B cell (primary cell): ENCODE results near the gene POFUT1. TPM values are rescaled to one million over a fixed set of nuclear protein-coding genes. Genes with fewer than 3 reads are reported as not detected.

Source experiments
- ATAC-seq: fragments of 200-7000 bp; cut with Tn5 transposase; one replicate; pipeline ENCODE4 v1.10.0; 2021; ENCODE audit warnings: low read depth, mild to moderate bottlenecking, moderate number of reproducible peaks, moderate library complexity
- CTCF ChIA-PET: fragments of 350-600 bp; sonication (Branson Sonifier 250); formaldehyde crosslinking; loops from one replicate; lab custom pipeline; 2021; ENCODE audit warnings: antibody characterized with exemption, inconsistent platforms; lab: Charles Lee
- POLR2A ChIA-PET: fragments of 350-600 bp; sonication (Branson Sonifier 250); formaldehyde crosslinking; loops from one replicate; lab custom pipeline; 2021; ENCODE audit warnings: antibody characterized with exemption; lab: Charles Lee
- DNase-seq: peaks from one replicate; pipeline ENCODE4 v3.0.0; 2013
- H2AFZ ChIP-seq: 2 replicates; pipeline ENCODE4 v1.6.1; 2012; ENCODE audit warnings: mild to moderate bottlenecking, low read depth, low read length; ENCODE audit not compliant: insufficient read depth, poor library complexity, severe bottlenecking
- H3K27ac ChIP-seq, 2 donors: 1 replicate in 1 of 2; 2 replicates in 1 of 2; pipeline ENCODE4 v1.5.1; 2012 to 2013; ENCODE audit warnings: low read length in 2 of 2, mild to moderate bottlenecking in 2 of 2, moderate library complexity in 1 of 2
- H3K27me3 ChIP-seq, 4 experiments: fragments of 200-600 bp in 1 of 4; sonication (generic) in 1 of 4; replicated peaks in 1 of 4; 1 replicate in 2 of 4; 2 replicates in 2 of 4; pipeline versions ENCODE4 v1.6.1 to v1.7.0; 2013 to 2016; ENCODE audit warnings: low read length in 3 of 4, mild to moderate bottlenecking in 2 of 4, mixed read lengths in 1 of 4, moderate library complexity in 1 of 4; ENCODE audit not compliant: insufficient read depth in 4 of 4, control insufficient read depth in 3 of 4; ENCODE audit errors: control extremely low read depth in 1 of 4
- H3K36me3 ChIP-seq, 2 experiments: replicated peaks in 1 of 2; 1 replicate in 1 of 2; 2 replicates in 1 of 2; pipeline versions ENCODE4 v1.6.1 to v1.7.1; 2013; ENCODE audit warnings: low read length in 1 of 2; ENCODE audit not compliant: insufficient read depth in 2 of 2, control insufficient read depth in 1 of 2; ENCODE audit errors: control extremely low read depth in 1 of 2, extremely low read depth in 1 of 2
- H3K4me1 ChIP-seq, 2 donors: fragments of 200-600 bp in 1 of 2; sonication (generic) in 1 of 2; 1 replicate in 1 of 2; 2 replicates in 1 of 2; pipeline versions ENCODE4 v1.5.1 to v1.6.1; 2013 to 2017; ENCODE audit warnings: low read length in 2 of 2; ENCODE audit not compliant: control insufficient read depth in 2 of 2, insufficient read depth in 2 of 2
- H3K4me2 ChIP-seq: replicated peaks from 2 replicates; pipeline ENCODE3; 2012; ENCODE audit warnings: mild to moderate bottlenecking, low read depth, low read length; ENCODE audit not compliant: poor library complexity, severe bottlenecking
- H3K4me3 ChIP-seq, 5 experiments: fragments of 200-600 bp in 1 of 5; sonication (generic) in 1 of 5; 1 replicate in 3 of 5; 2 replicates in 2 of 5; pipeline versions ENCODE4 v1.5.1 to v1.7.0; 2011 to 2016; ENCODE audit warnings: low read length in 4 of 5, mild to moderate bottlenecking in 4 of 5, low read depth in 2 of 5, control low read depth in 1 of 5, moderate library complexity in 1 of 5; ENCODE audit not compliant: insufficient read depth in 1 of 5; ENCODE audit errors: control extremely low read depth in 1 of 5, extremely low read depth in 1 of 5
- H3K79me2 ChIP-seq: fragments of 200-600 bp; sonication (generic); one replicate; pipeline ENCODE4 v1.6.0; 2016; ENCODE audit warnings: low read length; ENCODE audit not compliant: control insufficient read depth, insufficient read depth
- H3K9ac ChIP-seq: fragments of 200-600 bp; sonication (generic); 2 replicates; pipeline ENCODE4 v1.6.1; 2017; ENCODE audit warnings: mild to moderate bottlenecking, low read length, moderate library complexity
- H3K9me3 ChIP-seq, 3 donors: one replicate each; pipeline versions ENCODE4 v1.6.1 to v1.7.1; 2013; ENCODE audit warnings: low read length in 2 of 3; ENCODE audit not compliant: control insufficient read depth in 2 of 3, insufficient read depth in 1 of 3; ENCODE audit errors: control extremely low read depth in 1 of 3
- H4K20me1 ChIP-seq: 2 replicates; pipeline ENCODE4 v1.6.0; 2012; ENCODE audit warnings: mild to moderate bottlenecking, low read length; ENCODE audit not compliant: insufficient read depth, control insufficient read depth, poor library complexity, severe bottlenecking
- H3K27ac Mint-ChIP-seq: one replicate; pipeline ENCODE4 v1.8.0; 2021; ENCODE audit warnings: mixed read lengths
- H3K27me3 Mint-ChIP-seq: one replicate; pipeline ENCODE4 v1.8.0; 2021; ENCODE audit warnings: mixed read lengths
- H3K4me1 Mint-ChIP-seq: one replicate; pipeline ENCODE4 v1.8.0; 2021; ENCODE audit warnings: mixed read lengths
- H3K4me3 Mint-ChIP-seq: one replicate; pipeline ENCODE4 v1.8.0; 2021; ENCODE audit warnings: mixed read lengths
- H3K9me3 Mint-ChIP-seq: one replicate; pipeline ENCODE4 v1.8.0; 2022; ENCODE audit warnings: mixed read lengths; ENCODE audit not compliant: insufficient read depth
- EZH2 ChIP-seq: IDR thresholded peaks from 2 replicates; pipeline ENCODE4 v1.6.1; 2012; ENCODE audit warnings: borderline replicate concordance, low read depth, mild to moderate bottlenecking, moderate library complexity, low read length; ENCODE audit not compliant: insufficient read depth, poor library complexity, severe bottlenecking
- WGBS: methylation state at CpG from one replicate; pipeline ENCODE4 v1.1.5; 2013; ENCODE audit warnings: missing lambda C conversion rate; ENCODE audit not compliant: insufficient coverage; 5-methylcytosine and 5-hydroxymethylcytosine counted together
- intact Hi-C: fragments of 100-400 bp; cut with micrococcal nuclease; formaldehyde crosslinking; loops from one replicate; pipeline ENCODE4 v1.10.0; 2022
- polyA plus RNA-seq: library from polyadenylated mRNA; depleted of rRNA; stranded (reverse); fragments of >200 nt; gene quantifications from 2 replicates; pipeline ENCODE4 v1.2.3, GENCODE V29; 2012
- total RNA-seq, 2 donors: library from RNA; stranded (reverse); fragments of 120-200 nt in 1 of 2; gene quantifications; 1 replicate in 1 of 2; 2 replicates in 1 of 2; pipeline versions ENCODE4 v1.2.3 to v1.2.4, GENCODE V29; 2013 to 2022
- TF ChIP-seq, protein P1 (sequence below): fragments of 200-600 bp; IDR thresholded peaks from one replicate; pipeline ENCODE4 v1.8.0; 2022; ENCODE audit warnings: antibody characterized with exemption, mild to moderate bottlenecking

Gene POFUT1
- total and polyA plus RNA-seq, 2 donors (not counting 1 experiment from before 2014, with no cell fraction given), result 7.8 to 18.1 TPM

DNA sequence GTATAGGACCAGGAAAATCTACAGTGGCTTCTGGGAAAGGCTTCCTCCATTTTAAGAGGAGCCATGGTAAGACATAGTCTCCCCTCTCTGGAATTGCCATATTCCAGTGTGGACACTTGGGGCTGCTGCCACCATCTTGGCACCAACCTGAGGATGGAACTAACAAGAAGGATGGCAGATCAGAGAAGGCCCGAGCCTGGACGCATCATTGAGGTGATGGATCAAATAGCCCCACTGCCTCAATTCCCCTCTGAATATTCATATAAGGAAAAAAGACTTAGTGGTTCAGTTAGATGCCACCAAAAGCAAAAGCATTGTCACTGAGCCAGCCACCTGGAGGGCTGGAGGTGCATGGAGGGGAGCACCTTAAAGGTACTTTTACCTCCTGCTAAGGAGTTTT lies 26.1 kb upstream of the POFUT1 start:
- CTCF ChIA-PET, result no interaction called here
- Mint-ChIP-seq H3K27ac (no peak overlapping the region), H3K4me1 (no peaks in the 10 kb centered on the region), H3K4me3 (no peak overlapping the region), H3K27me3 (peaks cover 6% of the 10 kb centered on the region), H3K9me3 (no peaks in the 10 kb centered on the region)
- Histone ChIP-seq H2AFZ (no peak overlapping the region), H3K27ac (no peak overlapping the region), H3K9me3 (no peaks in the 10 kb centered on the region), H3K36me3 (no peaks in the 10 kb centered on the region), H3K79me2 (no peaks in the 10 kb centered on the region), H3K9ac (no peak overlapping the region), H3K4me3 (no peak overlapping the region), H3K4me2 (no peak overlapping the region), H4K20me1 (no peaks in the 10 kb centered on the region), H3K4me1 (no peaks in the 10 kb centered on the region), H3K27me3 (peaks cover 0 to 3% (median 0%) of the 10 kb centered on the region in 4 experiments)
- intact Hi-C loops, result no loop called here
- ATAC-seq, result no peak
- no CpG with 5 or more reads among the region's 2 CpGs for WGBS
- TF ChIP-seq, protein P1, sequence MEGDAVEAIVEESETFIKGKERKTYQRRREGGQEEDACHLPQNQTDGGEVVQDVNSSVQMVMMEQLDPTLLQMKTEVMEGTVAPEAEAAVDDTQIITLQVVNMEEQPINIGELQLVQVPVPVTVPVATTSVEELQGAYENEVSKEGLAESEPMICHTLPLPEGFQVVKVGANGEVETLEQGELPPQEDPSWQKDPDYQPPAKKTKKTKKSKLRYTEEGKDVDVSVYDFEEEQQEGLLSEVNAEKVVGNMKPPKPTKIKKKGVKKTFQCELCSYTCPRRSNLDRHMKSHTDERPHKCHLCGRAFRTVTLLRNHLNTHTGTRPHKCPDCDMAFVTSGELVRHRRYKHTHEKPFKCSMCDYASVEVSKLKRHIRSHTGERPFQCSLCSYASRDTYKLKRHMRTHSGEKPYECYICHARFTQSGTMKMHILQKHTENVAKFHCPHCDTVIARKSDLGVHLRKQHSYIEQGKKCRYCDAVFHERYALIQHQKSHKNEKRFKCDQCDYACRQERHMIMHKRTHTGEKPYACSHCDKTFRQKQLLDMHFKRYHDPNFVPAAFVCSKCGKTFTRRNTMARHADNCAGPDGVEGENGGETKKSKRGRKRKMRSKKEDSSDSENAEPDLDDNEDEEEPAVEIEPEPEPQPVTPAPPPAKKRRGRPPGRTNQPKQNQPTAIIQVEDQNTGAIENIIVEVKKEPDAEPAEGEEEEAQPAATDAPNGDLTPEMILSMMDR, result no peak
- no peak for TF ChIP-seq EZH2
- DNase-seq, result no peak
- POLR2A ChIA-PET, result no interaction called here

DNA sequence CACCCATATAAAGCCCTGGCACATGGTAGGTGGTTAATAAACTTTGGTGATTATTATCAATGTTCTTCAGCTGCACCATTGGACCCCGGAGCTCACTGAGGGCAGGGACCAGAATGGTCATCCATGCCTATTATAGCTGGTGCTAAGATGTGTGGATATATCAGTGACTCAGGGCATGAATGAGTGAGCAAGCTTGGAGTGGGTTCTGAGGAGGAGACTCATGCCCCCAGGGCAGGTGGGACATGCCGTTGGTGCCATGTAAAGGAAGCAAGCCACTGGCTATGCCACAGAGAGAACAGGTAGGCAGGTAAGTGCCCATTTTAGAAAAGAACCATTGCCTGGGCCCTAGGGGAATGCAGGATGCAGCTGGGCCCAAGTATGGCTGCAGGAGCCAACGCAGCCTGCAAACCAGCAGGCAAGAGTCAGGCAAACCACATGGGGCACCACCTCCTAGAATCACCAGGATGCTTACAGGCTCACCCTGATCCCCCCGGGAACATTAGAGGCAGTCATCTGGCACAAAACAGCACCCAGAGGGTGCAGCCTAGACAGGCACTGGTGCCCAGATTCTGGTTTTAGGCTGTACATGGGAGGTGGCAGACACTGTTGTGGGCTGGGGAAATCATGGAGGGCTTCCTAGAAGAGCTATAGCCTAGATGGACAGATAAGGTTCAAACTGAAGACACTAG lies 23.6 kb upstream of the POFUT1 start:
- Histone ChIP-seq H2AFZ (no peak overlapping the region), H3K4me3 (no peak overlapping the region), H3K27me3 (peaks cover 0 to 10% (median 0%) of the 10 kb centered on the region in 4 experiments), H3K9me3 (peaks cover 0 to 3% (median 0%) of the 10 kb centered on the region in 3 donors), H3K79me2 (no peaks in the 10 kb centered on the region), H3K27ac (no peak overlapping the region), H4K20me1 (no peaks in the 10 kb centered on the region), H3K4me2 (no peak overlapping the region), H3K9ac (no peak overlapping the region), H3K36me3 (no peaks in the 10 kb centered on the region), H3K4me1 (peaks cover 2 to 4% of the 10 kb centered on the region in 2 donors)
- H3K9me3 Mint-ChIP-seq, result no peaks in the 10 kb centered on the region
- peaks cover 13% of the 10 kb centered on the region for H3K27me3 Mint-ChIP-seq
- ChIA-PET CTCF (no interaction called here), POLR2A (no interaction called here)
- H3K27ac Mint-ChIP-seq, result no peak overlapping the region
- peaks cover 3% of the 10 kb centered on the region for H3K4me1 Mint-ChIP-seq
- H3K4me3 Mint-ChIP-seq, result no peak overlapping the region
- DNase-seq (no peak), ATAC-seq (no peak)
- 71% methylated on average over 4 of the region's 4 CpGs for WGBS
- no peak for TF ChIP-seq EZH2
- TF ChIP-seq, protein P1, result no peak
- intact Hi-C loops, result no loop called here
